BE2C (cell line): Measurements from ENCODE around the gene TPRKB.
"Not testable (repeated sequence)": the region's sequence is repeated elsewhere in the genome, so short reads cannot be mapped to it uniquely, and the experiment has no call there.

Experiments
- DNase-seq: peaks from one replicate; pipeline ENCODE4 v3.0.0-alpha.2; 2020
- H3K27me3 ChIP-seq: fragments of 250-450 bp; sonication (Bioruptor Pico); 2 replicates; pipeline ENCODE4 v1.5.1; 2020; ENCODE audit warnings: mild to moderate bottlenecking
- H3K36me3 ChIP-seq: fragments of 250-450 bp; sonication (Bioruptor Pico); 2 replicates; pipeline ENCODE4 v1.5.1; 2020; ENCODE audit warnings: mild to moderate bottlenecking
- H3K4me1 ChIP-seq: fragments of 250-450 bp; sonication (Bioruptor Pico); 2 replicates; pipeline ENCODE4 v1.5.1; 2020
- H3K4me3 ChIP-seq: 2 replicates; pipeline ENCODE4 v1.5.1; 2011; ENCODE audit warnings: low read depth, low read length
- H3K9me3 ChIP-seq: fragments of 250-450 bp; sonication (Bioruptor Pico); 2 replicates; pipeline ENCODE4 v1.5.1; 2020
- CTCF ChIP-seq: IDR thresholded peaks from 2 replicates; pipeline ENCODE4 v1.5.1; 2012; ENCODE audit warnings: mild to moderate bottlenecking, low read depth, low read length

TPRKB gene

GRCh38 chr2:73762571-73762970 is 25.4 kb upstream of the TPRKB start:
- H3K4me3 ChIP-seq, result no peak overlapping the region
- no peaks in the 10 kb centered on the region for H3K9me3 ChIP-seq
- no peaks in the 10 kb centered on the region for H3K27me3 ChIP-seq
- H3K4me1 ChIP-seq, result no peaks in the 10 kb centered on the region
- no peaks in the 10 kb centered on the region; the same call in 1 of the 2 replicates for H3K36me3 ChIP-seq
- no peak for DNase-seq
- no peak for TF ChIP-seq CTCF

GRCh38 chr2:73759904-73760303 is 22.8 kb upstream of the TPRKB start:
- DNase-seq, result no peak
- H3K9me3 ChIP-seq, result no peaks in the 10 kb centered on the region
- H3K4me1 ChIP-seq, result no peaks in the 10 kb centered on the region
- H3K4me3 ChIP-seq, result no peak overlapping the region
- H3K36me3 ChIP-seq, result no peaks in the 10 kb centered on the region; the same call in 1 of the 2 replicates
- TF ChIP-seq CTCF, result no peak
- H3K27me3 ChIP-seq, result no peaks in the 10 kb centered on the region

GRCh38 chr2:73759285-73759764 is 22.2 kb upstream of the TPRKB start:
- H3K36me3 ChIP-seq, result no peaks in the 10 kb centered on the region; the same call in 1 of the 2 replicates
- no peak for DNase-seq
- no peaks in the 10 kb centered on the region for H3K9me3 ChIP-seq
- H3K4me1 ChIP-seq, result no peaks in the 10 kb centered on the region
- no peaks in the 10 kb centered on the region for H3K27me3 ChIP-seq
- H3K4me3 ChIP-seq, result no peak overlapping the region
- no peak for TF ChIP-seq CTCF

GRCh38 chr2:73754332-73754731 is 17.2 kb upstream of the TPRKB start:
- H3K27me3 ChIP-seq, H3K4me1 ChIP-seq, H3K36me3 ChIP-seq, H3K9me3 ChIP-seq, H3K4me3 ChIP-seq: not testable (repeated sequence)
- DNase-seq, result peak; percentile 4

GRCh38 chr2:73749314-73749713 is 12.2 kb upstream of the TPRKB start:
- Histone ChIP-seq H3K36me3 (no peaks in the 10 kb centered on the region), H3K27me3 (no peaks in the 10 kb centered on the region), H3K9me3 (no peaks in the 10 kb centered on the region), H3K4me3 (no peak overlapping the region), H3K4me1 (no peaks in the 10 kb centered on the region)
- TF ChIP-seq CTCF, result no peak
- no peak for DNase-seq

- no peaks in the 10 kb centered on the region for H3K27me3 ChIP-seq
- no peaks in the 10 kb centered on the region for H3K9me3 ChIP-seq
- no peak overlapping the region for H3K4me3 ChIP-seq
- DNase-seq, result no peak
- no peaks in the 10 kb centered on the region for H3K36me3 ChIP-seq
- TF ChIP-seq CTCF, result no peak
- H3K4me1 ChIP-seq, result no peaks in the 10 kb centered on the region
Observed at GRCh38 chr2:73746877-73747208, 9.7 kb upstream of the TPRKB start.
